Measurements from ENCODE around the gene ASB3. TPM values are rescaled to one million over a fixed set of nuclear protein-coding genes. Genes with fewer than 3 reads are reported as not detected.
"Not testable (repeated sequence)": the region's sequence is repeated elsewhere in the genome, so short reads cannot be mapped to it uniquely, and the experiment has no call there.

Gene ASB3
- total RNA-seq, 3 donors from 2014 or later = 11.5 to 15.9 (median 12.8) TPM

DNA sequence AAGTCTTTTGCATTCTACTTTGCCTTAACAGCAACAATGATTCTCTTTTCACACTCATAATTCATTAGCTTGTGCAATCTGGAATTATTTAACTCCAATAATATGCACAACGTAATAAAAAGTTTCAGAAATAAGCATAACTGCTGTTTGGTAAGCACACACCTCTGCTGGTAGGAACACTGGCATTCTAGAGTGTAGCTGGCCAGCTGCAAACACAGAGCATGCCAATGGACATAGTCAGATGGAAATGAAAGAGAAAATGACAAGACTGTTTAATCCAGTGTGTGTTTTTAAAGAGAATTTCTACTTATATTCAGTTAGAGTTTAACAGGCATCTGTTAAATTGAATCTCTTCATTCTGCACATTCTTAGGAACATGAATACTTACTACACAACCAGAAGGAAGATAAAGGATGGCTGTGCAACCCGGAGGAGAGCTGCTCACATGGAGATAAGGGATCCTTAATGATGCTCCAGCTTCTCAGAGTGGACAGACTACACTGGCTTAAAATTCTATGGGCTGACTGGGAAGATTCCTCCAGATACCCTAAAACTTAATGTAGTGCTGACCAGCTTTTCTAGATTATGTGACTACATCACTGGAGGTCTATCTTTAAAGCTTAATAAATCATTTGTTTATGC, 113.8 kb downstream of the ASB3 start:
- H3K4me3 Mint-ChIP-seq = no peak overlapping the region
- H3K36me3 Mint-ChIP-seq (ENCODE audit: insufficient read depth) = peaks cover 27% of the 10 kb centered on the region
- H3K4me1 Mint-ChIP-seq (ENCODE audit: low read depth) = no peaks in the 10 kb centered on the region
- no peaks in the 10 kb centered on the region for H3K27me3 Mint-ChIP-seq (ENCODE audit: low read depth)
- H3K9me3 Mint-ChIP-seq = peaks cover 3% of the 10 kb centered on the region
- ATAC-seq (no peak), DNase-seq (no peak)

DNA sequence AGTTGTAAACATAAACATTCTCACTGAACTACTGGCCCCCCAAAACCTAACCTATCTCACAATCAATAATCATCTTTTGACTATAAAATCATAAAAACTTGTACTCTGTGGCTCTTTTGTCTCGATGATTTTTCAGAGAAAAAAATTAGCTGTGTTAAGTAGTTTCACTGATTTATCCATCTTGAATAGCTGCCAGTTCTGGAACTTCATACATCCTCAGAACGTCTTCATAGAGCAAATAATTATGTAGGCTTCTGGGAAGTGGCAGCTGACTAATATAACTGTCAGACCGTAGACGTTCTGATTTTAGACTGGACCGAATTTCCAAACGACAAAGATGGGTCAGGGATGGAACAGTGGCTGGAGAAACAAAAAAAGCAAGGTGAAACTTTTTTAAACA, 116.4 kb downstream of the ASB3 start:
- no peak for ATAC-seq
- Mint-ChIP-seq H3K4me1 (ENCODE audit: low read depth) (no peaks in the 10 kb centered on the region), H3K27me3 (ENCODE audit: low read depth) (no peaks in the 10 kb centered on the region), H3K9me3 (peaks cover 11% of the 10 kb centered on the region), H3K4me3 (no peak overlapping the region), H3K36me3 (ENCODE audit: insufficient read depth) (peaks cover 39% of the 10 kb centered on the region)
- no peak for DNase-seq

DNA sequence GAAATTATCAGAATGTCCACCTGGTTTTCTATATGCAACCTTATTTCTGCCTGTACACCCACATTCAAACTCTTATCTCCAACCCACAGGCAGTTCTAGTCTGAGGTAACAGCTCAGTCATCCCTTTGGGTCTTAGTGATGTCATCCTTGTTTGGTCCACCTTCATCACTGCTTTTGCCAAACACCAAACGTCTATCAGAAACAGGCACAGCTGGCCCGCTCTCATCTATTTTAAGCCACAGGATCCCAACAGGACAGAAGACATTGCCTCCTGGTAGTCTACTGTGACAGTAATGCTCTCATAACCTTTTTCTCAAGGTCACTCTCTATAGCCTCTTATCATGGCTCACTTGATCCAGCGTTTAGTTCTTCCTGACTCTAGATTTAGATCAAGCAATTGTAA, 118.1 kb downstream of the ASB3 start:
- no peaks in the 10 kb centered on the region for H3K4me1 Mint-ChIP-seq (ENCODE audit: low read depth)
- no peak for ATAC-seq
- H3K9me3 Mint-ChIP-seq = peaks cover 15% of the 10 kb centered on the region
- peaks cover 49% of the 10 kb centered on the region for H3K36me3 Mint-ChIP-seq (ENCODE audit: insufficient read depth)
- DNase-seq = no peak
- H3K4me3 Mint-ChIP-seq = no peak overlapping the region
- no peaks in the 10 kb centered on the region for H3K27me3 Mint-ChIP-seq (ENCODE audit: low read depth)

GRCh38 chr2:53667130-53667529, 119.6 kb downstream of the ASB3 start:
- not testable (repeated sequence) for H3K27me3 Mint-ChIP-seq (ENCODE audit: low read depth); DNase-seq; H3K4me3 Mint-ChIP-seq; H3K4me1 Mint-ChIP-seq (ENCODE audit: low read depth); ATAC-seq
- Mint-ChIP-seq H3K9me3 (peaks cover 15% of the 10 kb centered on the region), H3K36me3 (ENCODE audit: insufficient read depth) (peaks cover 54% of the 10 kb centered on the region)

DNA sequence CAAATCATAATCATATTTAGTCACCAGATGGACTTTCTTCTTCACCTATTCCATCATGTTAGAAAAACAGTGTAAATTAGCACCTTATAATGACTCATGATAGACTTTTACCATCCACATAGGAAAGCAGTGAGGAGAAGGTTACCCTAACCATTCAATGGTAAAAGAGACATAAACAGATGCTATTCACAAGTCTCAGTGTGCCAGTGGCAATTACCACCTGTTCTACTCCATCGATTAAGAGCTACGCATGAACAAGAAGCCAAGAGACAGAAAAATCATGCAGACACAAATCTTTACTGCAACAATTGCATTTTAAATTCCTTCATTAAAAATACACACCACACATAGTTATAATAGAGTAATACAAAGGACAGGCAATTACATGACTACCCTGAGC, 125.9 kb downstream of the ASB3 start:
- Mint-ChIP-seq H3K36me3 (ENCODE audit: insufficient read depth) (peaks cover 28% of the 10 kb centered on the region), H3K4me3 (no peak overlapping the region), H3K4me1 (ENCODE audit: low read depth) (no peaks in the 10 kb centered on the region), H3K27me3 (ENCODE audit: low read depth) (no peaks in the 10 kb centered on the region), H3K9me3 (peaks cover 7% of the 10 kb centered on the region)
- ATAC-seq = no peak
- DNase-seq = no peak

- H3K4me3 Mint-ChIP-seq; H3K27me3 Mint-ChIP-seq (ENCODE audit: low read depth): not testable (repeated sequence)
Measured at GRCh38 chr2:53658474-53658873, 128.3 kb downstream of the ASB3 start.

DNA sequence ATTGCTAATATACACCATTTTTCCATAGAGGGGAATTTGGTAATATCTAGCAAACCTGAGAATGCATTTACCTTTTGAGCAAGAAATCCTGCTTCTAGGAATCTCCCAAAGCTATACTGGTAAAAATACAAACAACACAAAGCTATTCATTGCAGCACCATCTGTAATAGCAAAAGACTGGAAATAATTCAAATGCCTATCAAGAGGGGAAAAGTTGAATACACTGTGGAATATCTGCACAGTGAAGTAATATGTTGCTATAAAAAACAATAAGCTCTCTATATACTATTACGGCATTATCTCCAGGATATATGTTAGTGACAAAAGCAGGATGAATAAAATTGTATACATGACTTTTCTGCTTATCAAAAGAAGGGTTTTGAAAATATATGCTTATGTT, 131.5 kb downstream of the ASB3 start:
- no peak overlapping the region for H3K4me3 Mint-ChIP-seq
- H3K36me3 Mint-ChIP-seq (ENCODE audit: insufficient read depth) = no peaks in the 10 kb centered on the region
- no peak for DNase-seq
- no peak for ATAC-seq
- H3K27me3 Mint-ChIP-seq (ENCODE audit: low read depth) = no peaks in the 10 kb centered on the region
- no peaks in the 10 kb centered on the region for H3K9me3 Mint-ChIP-seq
- no peaks in the 10 kb centered on the region for H3K4me1 Mint-ChIP-seq (ENCODE audit: low read depth)

More at GRCh38 chr2:53658474-53658873, 128.3 kb downstream of the ASB3 start:
- not testable (repeated sequence) for DNase-seq; ATAC-seq; H3K9me3 Mint-ChIP-seq; H3K4me1 Mint-ChIP-seq (ENCODE audit: low read depth)
- peaks cover 10% of the 10 kb centered on the region for H3K36me3 Mint-ChIP-seq (ENCODE audit: insufficient read depth)

DNA sequence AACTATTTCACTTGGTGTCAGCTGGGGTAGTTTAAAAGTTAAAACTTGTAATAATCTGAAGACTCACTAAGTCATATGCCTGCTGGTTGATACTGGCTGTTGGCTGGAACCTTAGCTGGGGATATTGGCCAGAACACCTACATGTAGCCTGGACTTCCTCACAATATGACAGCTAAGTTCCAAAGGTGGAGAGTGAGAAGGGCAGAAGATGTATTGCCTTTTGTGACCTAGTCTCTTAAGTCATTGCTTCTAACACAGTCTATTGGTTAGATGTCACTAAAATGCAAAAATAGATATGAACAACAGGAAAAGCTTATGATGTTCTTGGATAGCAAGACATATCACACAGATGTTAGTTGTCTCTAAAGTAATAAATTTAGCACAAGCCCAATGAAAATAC, 132.4 kb downstream of the ASB3 start:
- DNase-seq = no peak
- no peaks in the 10 kb centered on the region for H3K9me3 Mint-ChIP-seq
- H3K27me3 Mint-ChIP-seq (ENCODE audit: low read depth) = no peaks in the 10 kb centered on the region
- no peaks in the 10 kb centered on the region for H3K4me1 Mint-ChIP-seq (ENCODE audit: low read depth)
- no peak overlapping the region for H3K4me3 Mint-ChIP-seq
- no peak for ATAC-seq
- no peaks in the 10 kb centered on the region for H3K36me3 Mint-ChIP-seq (ENCODE audit: insufficient read depth)

DNA sequence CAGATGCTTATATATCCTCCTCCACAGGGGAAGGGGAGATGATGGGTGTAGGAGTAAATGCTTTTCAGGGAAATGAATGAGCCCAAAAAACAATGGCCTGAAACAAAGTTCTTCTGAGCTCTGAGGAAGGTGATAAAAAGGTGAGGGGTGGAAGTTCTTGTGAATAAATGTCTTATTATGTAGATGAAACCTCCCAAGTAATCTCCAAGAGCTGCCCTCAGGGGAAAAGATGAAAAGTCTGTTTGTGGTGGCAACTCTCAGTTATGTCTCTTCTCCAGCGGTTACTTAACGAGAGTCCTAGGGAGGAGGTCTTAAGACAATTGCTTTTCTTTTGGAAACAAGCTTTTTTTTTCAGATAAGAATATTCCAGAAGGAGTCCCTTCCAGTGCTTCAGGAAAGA, 134.6 kb downstream of the ASB3 start:
- DNase-seq (no peak), ATAC-seq (no peak)
- Mint-ChIP-seq H3K9me3 (no peaks in the 10 kb centered on the region), H3K4me1 (ENCODE audit: low read depth) (no peaks in the 10 kb centered on the region), H3K27me3 (ENCODE audit: low read depth) (no peaks in the 10 kb centered on the region), H3K4me3 (no peak overlapping the region), H3K36me3 (ENCODE audit: insufficient read depth) (no peaks in the 10 kb centered on the region)

DNA sequence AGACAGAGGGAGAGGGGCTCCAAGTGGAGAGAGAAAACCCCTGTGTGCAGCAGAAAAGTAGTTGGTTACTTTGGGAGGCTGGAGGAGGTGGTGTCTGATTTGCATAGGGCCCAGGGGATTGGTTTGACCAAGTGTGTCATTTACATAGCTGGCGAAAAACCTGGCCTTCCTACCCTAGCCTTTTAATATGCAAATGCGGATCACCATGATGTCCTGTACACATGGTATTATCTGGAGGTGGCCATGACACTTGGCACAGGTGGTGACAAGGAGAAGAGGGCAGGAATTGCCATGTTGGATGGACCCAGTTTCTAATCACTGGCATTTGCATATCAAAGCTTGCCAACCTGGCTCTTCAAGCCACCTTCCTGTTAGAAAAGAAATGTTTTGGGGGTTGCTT, 140.0 kb downstream of the ASB3 start:
- H3K36me3 Mint-ChIP-seq (ENCODE audit: insufficient read depth) = no peaks in the 10 kb centered on the region
- H3K9me3 Mint-ChIP-seq = no peaks in the 10 kb centered on the region
- H3K27me3 Mint-ChIP-seq (ENCODE audit: low read depth) = no peaks in the 10 kb centered on the region
- no peak for DNase-seq
- no peak for ATAC-seq
- H3K4me1 Mint-ChIP-seq (ENCODE audit: low read depth) = no peaks in the 10 kb centered on the region
- H3K4me3 Mint-ChIP-seq = no peak overlapping the region

GRCh38 chr2:53641290-53641689, 145.5 kb downstream of the ASB3 start:
- Mint-ChIP-seq H3K4me1 (ENCODE audit: low read depth) (no peaks in the 10 kb centered on the region), H3K36me3 (ENCODE audit: insufficient read depth) (no peaks in the 10 kb centered on the region), H3K9me3 (no peaks in the 10 kb centered on the region), H3K4me3 (no peak overlapping the region), H3K27me3 (ENCODE audit: low read depth) (no peaks in the 10 kb centered on the region)
- DNase-seq = no peak
- no peak for ATAC-seq

- ATAC-seq = no peak
- no peak overlapping the region for H3K4me3 Mint-ChIP-seq
Measured at GRCh38 chr2:53640466-53640865, 146.3 kb downstream of the ASB3 start.

DNA sequence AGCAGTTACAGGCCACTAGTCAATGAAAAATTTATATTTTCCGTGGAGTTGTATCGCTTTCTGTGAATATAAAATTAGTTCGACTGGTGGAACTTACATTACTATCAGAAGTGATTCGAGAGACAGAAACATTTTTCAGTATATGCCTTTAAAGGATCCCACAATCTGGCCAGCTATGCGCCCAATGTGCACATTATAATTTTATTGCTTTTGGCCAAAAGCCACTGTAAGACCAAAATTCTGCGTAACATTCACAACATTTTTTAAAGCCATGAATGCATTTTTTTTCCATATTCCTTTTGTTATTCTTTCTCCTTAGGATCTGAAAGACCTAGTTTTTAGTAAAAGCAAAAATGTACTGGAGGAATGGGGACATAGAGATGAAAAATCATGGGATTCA, 150.2 kb downstream of the ASB3 start:
- Mint-ChIP-seq H3K9me3 (no peaks in the 10 kb centered on the region), H3K4me3 (no peak overlapping the region)
- no peak for DNase-seq

More at GRCh38 chr2:53640466-53640865, 146.3 kb downstream of the ASB3 start:
- H3K9me3 Mint-ChIP-seq = no peaks in the 10 kb centered on the region
- no peaks in the 10 kb centered on the region for H3K4me1 Mint-ChIP-seq (ENCODE audit: low read depth)
- DNase-seq = no peak
- H3K27me3 Mint-ChIP-seq (ENCODE audit: low read depth) = no peaks in the 10 kb centered on the region
- H3K36me3 Mint-ChIP-seq (ENCODE audit: insufficient read depth) = no peaks in the 10 kb centered on the region

GRCh38 chr2:53636109-53636508, 150.6 kb downstream of the ASB3 start:
- DNase-seq (no peak), ATAC-seq (no peak)
- no peaks in the 10 kb centered on the region for H3K4me1 Mint-ChIP-seq (ENCODE audit: low read depth)
- H3K9me3 Mint-ChIP-seq = no peaks in the 10 kb centered on the region
- H3K4me3 Mint-ChIP-seq = no peak overlapping the region
- H3K36me3 Mint-ChIP-seq (ENCODE audit: insufficient read depth) = no peaks in the 10 kb centered on the region
- H3K27me3 Mint-ChIP-seq (ENCODE audit: low read depth) = no peaks in the 10 kb centered on the region

More for the DNA sequence above, 150.2 kb downstream of the ASB3 start:
- no peaks in the 10 kb centered on the region for H3K36me3 Mint-ChIP-seq (ENCODE audit: insufficient read depth)
- no peak for ATAC-seq
- no peaks in the 10 kb centered on the region for H3K4me1 Mint-ChIP-seq (ENCODE audit: low read depth)
- no peaks in the 10 kb centered on the region for H3K27me3 Mint-ChIP-seq (ENCODE audit: low read depth)

DNA sequence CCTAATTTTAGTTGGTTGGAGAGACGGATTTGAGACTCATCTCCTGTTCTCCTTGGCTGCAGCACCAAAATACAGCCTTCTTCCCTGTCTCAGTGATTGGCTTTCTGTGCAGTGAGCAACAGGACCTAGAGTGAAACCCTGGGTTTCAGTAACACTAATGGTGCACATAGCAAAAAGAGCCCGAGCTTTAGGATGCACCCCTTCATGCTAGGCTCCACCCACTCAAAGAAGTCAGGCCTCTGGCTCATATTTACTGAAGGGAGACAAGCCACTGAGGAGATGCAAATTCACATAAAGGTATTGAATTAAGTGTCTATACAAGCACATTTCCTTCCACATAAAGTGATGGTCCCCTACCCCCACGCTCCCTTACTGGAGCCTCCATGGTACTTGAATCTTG, 151.1 kb downstream of the ASB3 start:
- Mint-ChIP-seq H3K36me3 (ENCODE audit: insufficient read depth) (no peaks in the 10 kb centered on the region), H3K27me3 (ENCODE audit: low read depth) (no peaks in the 10 kb centered on the region), H3K9me3 (no peaks in the 10 kb centered on the region), H3K4me3 (no peak overlapping the region), H3K4me1 (ENCODE audit: low read depth) (no peaks in the 10 kb centered on the region)
- ATAC-seq (no peak), DNase-seq (no peak)

DNA sequence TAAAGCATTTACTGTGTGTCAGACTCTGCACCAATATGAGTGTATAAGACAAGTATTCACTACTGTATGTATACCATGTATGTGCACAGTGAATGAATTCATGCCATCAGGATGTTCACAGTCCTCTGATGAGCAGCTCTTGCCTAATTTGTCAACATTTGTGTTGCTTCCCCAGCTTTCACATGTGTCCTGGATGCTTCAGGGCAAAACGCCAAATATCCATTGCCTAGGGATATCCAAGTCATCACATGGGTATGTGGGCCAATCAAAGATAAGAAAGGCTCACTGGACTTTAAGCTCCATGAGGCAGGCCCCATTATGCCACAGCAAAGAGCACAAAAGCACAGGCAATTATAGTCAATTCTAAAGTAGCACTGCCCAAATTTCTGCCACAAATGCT, 153.3 kb downstream of the ASB3 start:
- Mint-ChIP-seq H3K27me3 (ENCODE audit: low read depth) (no peaks in the 10 kb centered on the region), H3K9me3 (no peaks in the 10 kb centered on the region), H3K36me3 (ENCODE audit: insufficient read depth) (no peaks in the 10 kb centered on the region), H3K4me1 (ENCODE audit: low read depth) (no peaks in the 10 kb centered on the region), H3K4me3 (no peak overlapping the region)
- DNase-seq = no peak
- no peak for ATAC-seq

All from activated T-cell treated with anti-CD3 and anti-CD28 coated beads, Interleukin-2, amount 50 U/mL, for 4 hours (primary cell).